ENCODE data around the gene CBX1.

The CBX1 gene

GRCh38 chr17:48030531-48030930 lies 70.7 kb downstream of the CBX1 start:
- Histone ChIP-seq H3K4me1 (ENCODE audit: control insufficient read depth in 1 of 2, insufficient read depth in 2 of 2, low read length in 2 of 2) (peaks cover 12 to 16% of the 10 kb centered on the region in 2 donors), H3K36me3 (ENCODE audit: control insufficient read depth in 1 of 2, insufficient read depth in 2 of 2, low read length in 2 of 2) (no peaks in the 10 kb centered on the region), H3K27me3 (ENCODE audit: control insufficient read depth in 1 of 2, insufficient read depth in 2 of 2, low read length in 2 of 2) (peaks cover 9 to 16% of the 10 kb centered on the region in 2 donors), H3K9me3 (ENCODE audit: control insufficient read depth in 1 of 2, low read length in 2 of 2) (no peaks in the 10 kb centered on the region), H3K9ac (ENCODE audit: low read depth in 1 of 2, low read length in 2 of 2) (no peak overlapping the region), H3K27ac (ENCODE audit: low read depth, low read length) (no peak overlapping the region), H3K4me3 (ENCODE audit: low read depth in 1 of 2, low read length in 2 of 2) (no peak overlapping the region)

DNA sequence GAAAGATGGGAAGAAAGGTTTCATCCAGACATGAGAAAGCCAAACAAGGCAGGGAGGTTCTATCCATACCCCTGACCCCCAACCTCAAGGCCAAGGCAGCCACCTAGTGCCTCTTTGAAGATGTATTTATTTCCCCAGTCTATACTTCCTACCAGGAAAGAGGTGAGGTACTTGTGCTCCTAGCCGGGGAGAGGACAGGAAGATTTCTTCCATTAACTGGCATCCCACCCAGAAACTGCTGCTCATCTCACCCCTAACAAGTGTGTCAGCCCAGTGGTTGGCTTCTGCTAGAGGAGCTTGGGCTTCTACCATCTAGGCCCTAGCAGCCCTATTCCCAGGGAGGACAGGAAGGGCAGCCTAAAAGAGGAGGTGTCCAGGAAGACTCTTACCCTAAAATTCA lies 72.5 kb downstream of the CBX1 start:
- Histone ChIP-seq H3K9ac (ENCODE audit: low read depth in 1 of 2, low read length in 2 of 2) (no peak overlapping the region), H3K4me3 (ENCODE audit: low read depth in 1 of 2, low read length in 2 of 2) (no peak overlapping the region), H3K27me3 (ENCODE audit: control insufficient read depth in 1 of 2, insufficient read depth in 2 of 2, low read length in 2 of 2) (peaks cover 10 to 16% of the 10 kb centered on the region in 2 donors), H3K36me3 (ENCODE audit: control insufficient read depth in 1 of 2, insufficient read depth in 2 of 2, low read length in 2 of 2) (no peaks in the 10 kb centered on the region), H3K9me3 (ENCODE audit: control insufficient read depth in 1 of 2, low read length in 2 of 2) (no peaks in the 10 kb centered on the region), H3K27ac (ENCODE audit: low read depth, low read length) (no peak overlapping the region), H3K4me1 (ENCODE audit: control insufficient read depth in 1 of 2, insufficient read depth in 2 of 2, low read length in 2 of 2) (peaks cover 26 to 32% of the 10 kb centered on the region in 2 donors)

- H3K27me3 ChIP-seq (ENCODE audit: control insufficient read depth in 1 of 2, insufficient read depth in 2 of 2, low read length in 2 of 2), result peaks cover 10 to 15% of the 10 kb centered on the region in 2 donors
- H3K9ac ChIP-seq (ENCODE audit: low read depth in 1 of 2, low read length in 2 of 2), result no peak overlapping the region
- H3K4me3 ChIP-seq (ENCODE audit: low read depth in 1 of 2, low read length in 2 of 2), result no peak overlapping the region
These were observed 73.8 kb downstream of the CBX1 start for GRCh38 chr17:48027322-48027981.

DNA sequence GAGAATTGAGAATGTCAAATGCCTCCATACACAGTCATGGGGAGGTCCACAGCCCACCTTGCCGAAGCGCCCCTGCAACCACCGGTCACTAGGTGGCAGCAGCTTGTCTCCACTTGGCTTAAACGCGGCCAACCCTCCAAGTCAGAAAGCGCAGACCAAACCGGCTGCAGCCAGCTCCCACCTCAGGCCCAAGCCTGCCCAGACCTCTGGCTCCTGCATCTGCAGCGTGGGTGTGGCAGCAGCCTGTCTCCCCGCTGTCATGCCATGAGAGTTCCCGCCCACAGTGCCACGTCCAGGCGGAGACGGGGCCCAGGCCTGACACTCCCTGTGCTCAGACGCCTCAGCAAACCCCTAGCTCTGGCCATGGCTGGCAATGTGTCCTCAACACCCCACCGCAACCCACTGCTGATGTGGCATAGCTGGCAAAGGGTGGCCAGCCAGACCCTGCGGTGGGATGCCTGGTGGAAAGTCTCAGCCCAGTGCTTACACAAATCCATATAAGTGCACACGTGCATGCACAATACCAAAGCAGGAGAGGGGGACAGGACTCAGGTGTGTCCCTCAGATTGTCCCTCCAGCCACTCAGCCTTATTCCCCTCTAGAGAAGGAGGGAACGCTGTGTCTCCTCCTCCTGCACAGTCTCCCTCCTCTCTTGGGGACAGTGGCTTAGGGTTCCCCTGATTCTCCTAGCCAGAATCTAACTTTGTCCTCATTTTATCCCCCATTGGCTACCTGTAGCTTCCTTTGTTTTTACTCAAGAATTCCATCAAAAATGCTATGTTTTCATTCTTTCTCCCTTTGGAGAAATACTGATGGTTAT lies 74.6 kb downstream of the CBX1 start:
- H3K27ac ChIP-seq (ENCODE audit: low read depth, low read length), result no peak overlapping the region
- H3K4me3 ChIP-seq (ENCODE audit: low read depth in 1 of 2, low read length in 2 of 2), result no peak overlapping the region
- H3K9me3 ChIP-seq (ENCODE audit: control insufficient read depth in 1 of 2, low read length in 2 of 2), result no peaks in the 10 kb centered on the region
- peak overlapping the region in 1 of 2 donors; percentile 2 for H3K9ac ChIP-seq (ENCODE audit: low read depth in 1 of 2, low read length in 2 of 2)
- no peaks in the 10 kb centered on the region for H3K36me3 ChIP-seq (ENCODE audit: control insufficient read depth in 1 of 2, insufficient read depth in 2 of 2, low read length in 2 of 2)
- peaks cover 9 to 17% of the 10 kb centered on the region in 2 donors for H3K27me3 ChIP-seq (ENCODE audit: control insufficient read depth in 1 of 2, insufficient read depth in 2 of 2, low read length in 2 of 2)
- peaks cover 31 to 37% of the 10 kb centered on the region in 2 donors for H3K4me1 ChIP-seq (ENCODE audit: control insufficient read depth in 1 of 2, insufficient read depth in 2 of 2, low read length in 2 of 2)

More at GRCh38 chr17:48027322-48027981, 73.8 kb downstream of the CBX1 start:
- peaks cover 31 to 37% of the 10 kb centered on the region in 2 donors for H3K4me1 ChIP-seq (ENCODE audit: control insufficient read depth in 1 of 2, insufficient read depth in 2 of 2, low read length in 2 of 2)
- no peaks in the 10 kb centered on the region for H3K9me3 ChIP-seq (ENCODE audit: control insufficient read depth in 1 of 2, low read length in 2 of 2)
- H3K36me3 ChIP-seq (ENCODE audit: control insufficient read depth in 1 of 2, insufficient read depth in 2 of 2, low read length in 2 of 2), result no peaks in the 10 kb centered on the region
- H3K27ac ChIP-seq (ENCODE audit: low read depth, low read length), result no peak overlapping the region

GRCh38 chr17:48025904-48026501 lies 75.3 kb downstream of the CBX1 start:
- H3K9ac ChIP-seq (ENCODE audit: low read depth in 1 of 2, low read length in 2 of 2), result peak overlapping the region; percentile 2 to 24
- no peaks in the 10 kb centered on the region for H3K36me3 ChIP-seq (ENCODE audit: control insufficient read depth in 1 of 2, insufficient read depth in 2 of 2, low read length in 2 of 2)
- H3K4me1 ChIP-seq (ENCODE audit: control insufficient read depth in 1 of 2, insufficient read depth in 2 of 2, low read length in 2 of 2), result peaks cover 31 to 37% of the 10 kb centered on the region in 2 donors
- no peaks in the 10 kb centered on the region for H3K9me3 ChIP-seq (ENCODE audit: control insufficient read depth in 1 of 2, low read length in 2 of 2)
- peak overlapping the region; percentile 78 to 84 for H3K4me3 ChIP-seq (ENCODE audit: low read depth in 1 of 2, low read length in 2 of 2)
- H3K27ac ChIP-seq (ENCODE audit: low read depth, low read length), result no peak overlapping the region
- peaks cover 9 to 17% of the 10 kb centered on the region in 2 donors for H3K27me3 ChIP-seq (ENCODE audit: control insufficient read depth in 1 of 2, insufficient read depth in 2 of 2, low read length in 2 of 2)

- H3K27me3 ChIP-seq (ENCODE audit: control insufficient read depth in 1 of 2, insufficient read depth in 2 of 2, low read length in 2 of 2), result peaks cover 11 to 17% of the 10 kb centered on the region in 2 donors
- H3K9ac ChIP-seq (ENCODE audit: low read depth in 1 of 2, low read length in 2 of 2), result peak overlapping the region; percentile 24 to 74
- no peaks in the 10 kb centered on the region for H3K9me3 ChIP-seq (ENCODE audit: control insufficient read depth in 1 of 2, low read length in 2 of 2)
- no peak overlapping the region for H3K27ac ChIP-seq (ENCODE audit: low read depth, low read length)
- peak overlapping the region; percentile 78 to 84 for H3K4me3 ChIP-seq (ENCODE audit: low read depth in 1 of 2, low read length in 2 of 2)
- H3K4me1 ChIP-seq (ENCODE audit: control insufficient read depth in 1 of 2, insufficient read depth in 2 of 2, low read length in 2 of 2), result peaks cover 31 to 37% of the 10 kb centered on the region in 2 donors
- no peaks in the 10 kb centered on the region for H3K36me3 ChIP-seq (ENCODE audit: control insufficient read depth in 1 of 2, insufficient read depth in 2 of 2, low read length in 2 of 2)
These were observed 76.0 kb downstream of the CBX1 start for GRCh38 chr17:48025040-48025903.

DNA sequence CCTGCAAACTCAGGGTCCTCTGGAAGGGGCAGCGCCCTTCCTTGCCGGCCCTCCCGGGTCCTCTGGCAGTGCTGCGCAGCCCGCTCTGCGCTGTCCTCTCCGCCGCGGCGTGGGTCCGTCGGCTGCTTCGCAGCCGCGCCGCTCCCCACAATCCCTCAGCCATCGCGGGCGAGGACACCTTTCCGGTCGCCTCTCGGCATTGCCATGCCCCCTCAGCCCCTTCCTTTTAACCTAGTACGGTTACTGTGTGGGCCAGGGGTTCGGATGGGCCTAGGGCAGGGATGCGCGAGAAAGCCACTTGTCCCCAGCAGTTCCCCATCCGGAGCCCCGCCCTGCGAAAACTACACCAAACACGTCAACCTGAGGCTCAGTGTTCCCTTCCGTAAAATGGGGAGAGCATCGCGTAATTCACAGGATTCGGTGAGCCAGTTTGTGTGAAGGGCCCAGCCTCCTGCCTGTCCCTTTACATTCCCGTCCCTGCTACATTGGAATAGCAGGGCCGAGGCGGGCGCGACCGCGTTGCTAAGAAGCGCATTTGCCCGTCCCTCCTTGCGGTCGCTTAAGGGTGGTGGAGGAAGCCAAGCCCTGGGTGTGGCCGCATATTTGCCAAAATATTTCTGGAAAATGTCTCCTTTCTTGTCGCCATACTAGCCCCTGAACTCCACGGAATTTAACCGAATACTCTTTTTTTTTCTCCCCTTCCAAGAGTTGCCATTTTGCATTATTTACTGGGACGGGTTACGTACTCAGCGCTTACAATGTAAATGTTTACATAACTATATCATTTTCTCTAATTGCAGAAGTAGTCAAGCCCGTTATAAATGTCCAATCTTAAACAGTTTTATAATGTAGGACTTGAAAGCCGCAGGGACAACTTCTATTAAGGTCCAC lies 76.9 kb downstream of the CBX1 start:
- H3K9me3 ChIP-seq (ENCODE audit: control insufficient read depth in 1 of 2, low read length in 2 of 2), result no peaks in the 10 kb centered on the region
- H3K27me3 ChIP-seq (ENCODE audit: control insufficient read depth in 1 of 2, insufficient read depth in 2 of 2, low read length in 2 of 2), result peaks cover 11 to 17% of the 10 kb centered on the region in 2 donors
- peak overlapping the region in 1 of 2 donors; percentile 20 for H3K9ac ChIP-seq (ENCODE audit: low read depth in 1 of 2, low read length in 2 of 2)
- no peak overlapping the region for H3K27ac ChIP-seq (ENCODE audit: low read depth, low read length)
- H3K4me3 ChIP-seq (ENCODE audit: low read depth in 1 of 2, low read length in 2 of 2), result peak overlapping the region; percentile 71 to 76
- H3K36me3 ChIP-seq (ENCODE audit: control insufficient read depth in 1 of 2, insufficient read depth in 2 of 2, low read length in 2 of 2), result no peaks in the 10 kb centered on the region
- H3K4me1 ChIP-seq (ENCODE audit: control insufficient read depth in 1 of 2, insufficient read depth in 2 of 2, low read length in 2 of 2), result peaks cover 31 to 37% of the 10 kb centered on the region in 2 donors

DNA sequence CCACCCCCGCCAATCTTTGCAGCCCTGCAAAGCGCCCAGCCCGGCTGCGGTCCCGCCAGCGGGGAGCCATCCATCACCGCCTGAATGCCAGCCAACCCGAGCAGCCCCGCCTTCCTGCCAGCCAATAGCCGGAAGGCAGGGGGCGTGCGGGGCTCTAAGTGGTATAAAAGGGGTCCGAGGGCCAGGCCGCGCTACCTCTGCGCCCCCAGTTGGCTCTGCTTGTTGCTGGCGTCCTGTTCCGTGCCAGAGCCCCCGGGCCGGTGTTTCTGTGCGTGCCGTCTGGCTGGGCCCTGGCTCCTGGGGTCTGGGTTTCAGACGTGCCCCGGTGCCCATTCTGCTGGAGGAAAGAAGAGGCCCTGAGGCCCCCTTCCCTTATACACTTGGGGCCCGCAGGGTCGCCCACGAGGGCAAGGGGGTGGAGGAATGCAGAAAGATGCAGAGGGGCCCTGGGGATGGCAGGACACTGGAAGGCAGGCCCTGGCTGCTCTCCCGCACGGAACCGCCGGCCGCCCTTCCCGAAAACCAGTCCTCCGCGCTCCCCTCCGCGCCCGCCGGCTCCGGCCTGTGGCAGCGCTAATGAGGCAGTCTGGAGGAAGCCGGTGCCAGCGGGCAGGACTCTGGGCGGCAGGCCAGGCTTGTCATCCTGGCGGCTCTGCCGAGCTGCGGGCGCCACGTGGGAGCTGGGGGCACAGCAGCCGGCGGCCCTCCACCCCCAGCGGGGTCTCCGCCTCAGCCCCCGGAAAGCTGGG lies 77.7 kb downstream of the CBX1 start:
- Histone ChIP-seq H3K9ac (ENCODE audit: low read depth in 1 of 2, low read length in 2 of 2) (peak overlapping the region in 1 of 2 donors; percentile 25), H3K4me3 (ENCODE audit: low read depth in 1 of 2, low read length in 2 of 2) (peak overlapping the region; percentile 71 to 76), H3K9me3 (ENCODE audit: control insufficient read depth in 1 of 2, low read length in 2 of 2) (no peaks in the 10 kb centered on the region), H3K27ac (ENCODE audit: low read depth, low read length) (no peak overlapping the region), H3K4me1 (ENCODE audit: control insufficient read depth in 1 of 2, insufficient read depth in 2 of 2, low read length in 2 of 2) (peaks cover 31 to 37% of the 10 kb centered on the region in 2 donors), H3K36me3 (ENCODE audit: control insufficient read depth in 1 of 2, insufficient read depth in 2 of 2, low read length in 2 of 2) (no peaks in the 10 kb centered on the region), H3K27me3 (ENCODE audit: control insufficient read depth in 1 of 2, insufficient read depth in 2 of 2, low read length in 2 of 2) (peaks cover 11 to 17% of the 10 kb centered on the region in 2 donors)
